Smooth muscle cell (in vitro differentiated cells): Measurements from ENCODE around the gene CACNG4. TPM values are rescaled to one million over a fixed set of nuclear protein-coding genes. Genes with fewer than 3 reads are reported as not detected.

Experiments used
- DNase-seq: peaks from one replicate; lab custom pipeline; 2025; ENCODE audit not compliant: unreplicated experiment; lab: John Stamatoyannopoulos, UW
- H2AFZ ChIP-seq: fragments of 200-600 bp; sonication (generic); 2 replicates; pipeline ENCODE4 v1.6.0; 2016; ENCODE audit warnings: antibody characterized with exemption, low read depth, mild to moderate bottlenecking
- H3F3A ChIP-seq: fragments of 200-600 bp; sonication (generic); 2 replicates; pipeline ENCODE4 v1.6.0; 2017; ENCODE audit warnings: antibody characterized with exemption, low read depth
- H3K27ac ChIP-seq: fragments of 200-600 bp; sonication (generic); 2 replicates; pipeline ENCODE4 v1.5.1; 2016; ENCODE audit warnings: low read depth, mild to moderate bottlenecking
- H3K27me3 ChIP-seq: fragments of 200-600 bp; sonication (generic); 2 replicates; pipeline ENCODE4 v1.6.1; 2016; ENCODE audit warnings: low read depth, mild to moderate bottlenecking
- H3K36me3 ChIP-seq: fragments of 200-600 bp; sonication (generic); 2 replicates; pipeline ENCODE4 v1.5.1; 2016; ENCODE audit warnings: low read depth
- H3K4me1 ChIP-seq: fragments of 200-600 bp; sonication (generic); 2 replicates; pipeline ENCODE4 v1.5.1; 2016; ENCODE audit warnings: low read depth
- H3K4me2 ChIP-seq: fragments of 200-600 bp; sonication (generic); 2 replicates; pipeline ENCODE4 v1.6.0; 2016; ENCODE audit warnings: mild to moderate bottlenecking
- H3K4me3 ChIP-seq: fragments of 200-600 bp; sonication (generic); 2 replicates; pipeline ENCODE4 v1.5.1; 2016; ENCODE audit warnings: mild to moderate bottlenecking
- H3K79me2 ChIP-seq: fragments of 200-600 bp; sonication (generic); 2 replicates; pipeline ENCODE4 v1.6.0; 2016; ENCODE audit warnings: low read depth, mild to moderate bottlenecking
- H3K9ac ChIP-seq: fragments of 200-600 bp; sonication (generic); 2 replicates; pipeline ENCODE4 v1.6.0; 2016; ENCODE audit warnings: low read depth
- H3K9me3 ChIP-seq: fragments of 200-600 bp; sonication (generic); replicated peaks from 2 replicates; pipeline ENCODE4 v1.5.1; 2016; ENCODE audit warnings: low read depth
- H4K20me1 ChIP-seq: fragments of 200-600 bp; sonication (generic); 2 replicates; pipeline ENCODE4 v1.6.0; 2016; ENCODE audit warnings: low read depth
- WGBS: methylation state at CpG from one replicate; pipeline ENCODE4 v1.1.7; 2016; ENCODE audit warnings: low lambda C conversion rate; 5-methylcytosine and 5-hydroxymethylcytosine counted together
- polyA plus RNA-seq: library from polyadenylated mRNA; unstranded; fragments of >200 nt; fragmentation: Nextera tagmentation; extraction: Ambion mirVana; gene quantifications from 2 replicates; pipeline ENCODE4 v1.2.1, GENCODE V29; 2016
- total RNA-seq: library from RNA; depleted of rRNA; stranded (reverse); fragments of >200 nt; gene quantifications from 2 replicates; pipeline ENCODE4 v1.2.3, GENCODE V29; 2014
- TF ChIP-seq, protein P1 (sequence below): fragments of 200-600 bp; sonication (generic); IDR thresholded peaks from 2 replicates; pipeline ENCODE4 v1.5.1; 2017; ENCODE audit warnings: borderline replicate concordance, mild to moderate bottlenecking, antibody characterized with exemption; ENCODE audit not compliant: insufficient read depth, poor library complexity, severe bottlenecking

The CACNG4 gene
- total and polyA plus RNA-seq, 2 experiments from 2014 or later = 1.4 to 6.5 TPM

DNA sequence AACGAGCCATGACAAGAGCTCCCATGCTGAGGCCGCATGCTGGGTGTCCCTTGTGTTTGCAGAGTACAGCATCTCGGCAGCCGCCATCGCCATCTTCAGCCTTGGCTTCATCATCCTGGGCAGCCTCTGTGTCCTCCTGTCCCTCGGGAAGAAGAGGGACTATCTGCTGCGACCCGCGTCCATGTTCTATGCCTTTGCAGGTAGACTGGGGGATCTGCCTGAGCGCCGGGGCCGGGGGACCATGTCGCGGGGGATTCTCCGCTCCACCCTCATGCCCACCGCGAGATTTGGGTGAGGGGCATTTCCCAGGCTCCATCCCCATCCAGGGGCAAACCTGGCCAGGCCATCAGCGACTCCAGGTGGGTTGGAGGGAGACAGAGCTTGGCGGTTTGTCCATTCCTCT lies 90.5 kb downstream of the CACNG4 start:
- Histone ChIP-seq H3K36me3 (no peaks in the 10 kb centered on the region), H3K9ac (no peak overlapping the region), H3K79me2 (no peaks in the 10 kb centered on the region), H4K20me1 (no peaks in the 10 kb centered on the region), H2AFZ (no peak overlapping the region), H3K4me2 (no peak overlapping the region), H3F3A (no peaks in the 10 kb centered on the region), H3K4me3 (no peak overlapping the region), H3K27me3 (no peaks in the 10 kb centered on the region), H3K27ac (no peak overlapping the region), H3K9me3 (no peaks in the 10 kb centered on the region), H3K4me1 (no peaks in the 10 kb centered on the region)
- DNase-seq = no peak
- 90% methylated on average over 19 of the region's 19 CpGs for WGBS
- TF ChIP-seq, protein P1, sequence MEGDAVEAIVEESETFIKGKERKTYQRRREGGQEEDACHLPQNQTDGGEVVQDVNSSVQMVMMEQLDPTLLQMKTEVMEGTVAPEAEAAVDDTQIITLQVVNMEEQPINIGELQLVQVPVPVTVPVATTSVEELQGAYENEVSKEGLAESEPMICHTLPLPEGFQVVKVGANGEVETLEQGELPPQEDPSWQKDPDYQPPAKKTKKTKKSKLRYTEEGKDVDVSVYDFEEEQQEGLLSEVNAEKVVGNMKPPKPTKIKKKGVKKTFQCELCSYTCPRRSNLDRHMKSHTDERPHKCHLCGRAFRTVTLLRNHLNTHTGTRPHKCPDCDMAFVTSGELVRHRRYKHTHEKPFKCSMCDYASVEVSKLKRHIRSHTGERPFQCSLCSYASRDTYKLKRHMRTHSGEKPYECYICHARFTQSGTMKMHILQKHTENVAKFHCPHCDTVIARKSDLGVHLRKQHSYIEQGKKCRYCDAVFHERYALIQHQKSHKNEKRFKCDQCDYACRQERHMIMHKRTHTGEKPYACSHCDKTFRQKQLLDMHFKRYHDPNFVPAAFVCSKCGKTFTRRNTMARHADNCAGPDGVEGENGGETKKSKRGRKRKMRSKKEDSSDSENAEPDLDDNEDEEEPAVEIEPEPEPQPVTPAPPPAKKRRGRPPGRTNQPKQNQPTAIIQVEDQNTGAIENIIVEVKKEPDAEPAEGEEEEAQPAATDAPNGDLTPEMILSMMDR = no peak

DNA sequence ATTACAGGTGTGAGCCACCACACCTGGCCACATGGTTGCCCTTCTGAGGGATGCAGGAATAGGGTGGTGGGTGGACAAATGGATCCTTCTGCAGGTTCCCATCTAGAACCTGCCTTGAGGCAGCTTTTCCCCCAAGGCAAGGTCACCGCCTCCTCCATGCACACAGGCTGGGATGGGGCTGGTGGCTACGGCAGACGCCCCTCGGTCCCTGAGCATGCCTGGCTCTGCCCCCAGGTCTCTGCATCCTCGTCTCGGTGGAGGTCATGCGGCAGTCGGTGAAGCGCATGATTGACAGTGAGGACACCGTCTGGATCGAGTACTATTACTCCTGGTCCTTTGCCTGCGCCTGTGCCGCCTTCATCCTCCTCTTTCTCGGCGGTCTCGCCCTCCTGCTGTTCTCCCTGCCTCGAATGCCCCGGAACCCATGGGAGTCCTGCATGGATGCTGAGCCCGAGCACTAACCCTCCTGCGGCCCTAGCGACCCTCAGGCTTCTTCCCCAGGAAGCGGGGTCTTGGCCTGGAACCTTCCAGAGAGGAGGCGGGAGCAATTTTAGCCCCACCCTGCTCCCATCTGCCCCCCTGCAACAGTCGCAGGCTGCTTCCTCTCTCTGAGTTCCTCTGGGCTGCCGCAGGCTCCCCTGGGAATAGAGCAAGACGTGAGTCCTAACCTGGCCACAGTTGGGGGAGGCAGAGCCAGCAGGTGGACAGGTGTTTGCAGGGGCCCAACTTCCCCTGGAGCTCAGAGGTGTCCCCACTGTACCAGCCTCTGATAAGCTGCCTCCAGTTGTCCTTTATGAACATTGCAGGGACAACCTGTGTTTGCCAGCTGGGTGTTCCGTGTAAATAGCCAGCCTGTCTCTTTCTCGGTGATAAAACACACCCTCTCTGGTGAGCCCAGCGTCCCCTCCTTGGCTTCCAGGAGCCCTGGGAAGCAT lies 91.6 kb downstream of the CACNG4 start:
- DNase-seq = no peak

DNA sequence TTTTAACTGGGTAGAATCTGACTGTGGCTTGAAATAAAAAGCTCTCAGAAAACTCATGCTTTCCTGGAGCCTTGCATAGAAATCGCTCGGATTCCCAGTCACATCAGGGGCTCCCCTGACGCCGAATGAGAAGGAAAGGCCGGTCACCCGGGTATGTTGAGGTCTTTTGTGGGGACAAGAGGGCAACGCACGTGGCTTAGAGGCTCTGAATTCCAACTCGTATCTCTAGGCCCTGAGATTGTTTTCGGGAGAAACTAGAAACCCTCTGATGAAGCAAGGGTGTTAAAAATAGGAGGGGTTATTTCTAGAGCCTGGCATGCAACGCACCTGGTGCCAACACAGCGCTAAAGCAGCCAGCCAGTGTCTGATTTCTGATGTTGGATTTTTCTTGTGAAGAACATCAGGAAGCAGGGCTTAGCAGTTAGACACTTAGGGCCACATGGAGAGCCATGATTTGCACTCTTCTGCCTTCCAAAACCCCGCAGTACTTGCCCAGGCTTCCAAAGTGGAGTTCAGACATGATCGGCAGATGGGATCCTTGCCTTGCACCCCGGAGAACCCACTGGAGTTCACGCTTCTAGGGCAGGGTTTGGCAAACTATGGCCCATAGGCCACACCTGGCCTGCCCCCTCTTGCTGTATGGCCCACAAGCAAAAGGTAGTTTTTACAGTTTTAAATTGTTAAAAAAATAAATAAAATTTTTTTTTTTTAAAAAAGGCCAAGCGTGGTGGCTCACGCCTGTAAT lies 92.4 kb downstream of the CACNG4 start:
- Histone ChIP-seq H4K20me1 (no peaks in the 10 kb centered on the region), H3K9me3 (no peaks in the 10 kb centered on the region), H3K27ac (no peak overlapping the region), H3K4me1 (no peaks in the 10 kb centered on the region), H3K4me2 (no peak overlapping the region), H3K79me2 (no peaks in the 10 kb centered on the region), H3K4me3 (no peak overlapping the region), H3K36me3 (no peaks in the 10 kb centered on the region), H3K27me3 (no peaks in the 10 kb centered on the region), H3F3A (no peaks in the 10 kb centered on the region), H2AFZ (no peak overlapping the region), H3K9ac (no peak overlapping the region)
- DNase-seq = no peak
- WGBS = 94% methylated on average over 18 of the region's 18 CpGs
- TF ChIP-seq, protein P1 = no peak

More for the DNA sequence above, 91.6 kb downstream of the CACNG4 start:
- Histone ChIP-seq H3K79me2 (no peaks in the 10 kb centered on the region), H3K9ac (no peak overlapping the region), H3F3A (no peaks in the 10 kb centered on the region), H3K27ac (no peak overlapping the region), H3K27me3 (no peaks in the 10 kb centered on the region), H4K20me1 (no peaks in the 10 kb centered on the region), H3K4me1 (no peaks in the 10 kb centered on the region), H3K9me3 (no peaks in the 10 kb centered on the region), H3K4me2 (no peak overlapping the region), H2AFZ (no peak overlapping the region), H3K36me3 (no peaks in the 10 kb centered on the region), H3K4me3 (no peak overlapping the region)
- WGBS = 90% methylated on average over 29 of the region's 29 CpGs
- TF ChIP-seq, protein P1 = no peak
